GM19351 (cell line): ENCODE data around the gene CLEC2L.

Source experiments
- ATAC-seq: cut with Tn5 transposase; IDR thresholded peaks from one replicate; pipeline ENCODE4 v1.9.1; 2021; ENCODE audit warnings: mild to moderate bottlenecking, moderate library complexity; ENCODE audit not compliant: unreplicated experiment

Gene CLEC2L

DNA sequence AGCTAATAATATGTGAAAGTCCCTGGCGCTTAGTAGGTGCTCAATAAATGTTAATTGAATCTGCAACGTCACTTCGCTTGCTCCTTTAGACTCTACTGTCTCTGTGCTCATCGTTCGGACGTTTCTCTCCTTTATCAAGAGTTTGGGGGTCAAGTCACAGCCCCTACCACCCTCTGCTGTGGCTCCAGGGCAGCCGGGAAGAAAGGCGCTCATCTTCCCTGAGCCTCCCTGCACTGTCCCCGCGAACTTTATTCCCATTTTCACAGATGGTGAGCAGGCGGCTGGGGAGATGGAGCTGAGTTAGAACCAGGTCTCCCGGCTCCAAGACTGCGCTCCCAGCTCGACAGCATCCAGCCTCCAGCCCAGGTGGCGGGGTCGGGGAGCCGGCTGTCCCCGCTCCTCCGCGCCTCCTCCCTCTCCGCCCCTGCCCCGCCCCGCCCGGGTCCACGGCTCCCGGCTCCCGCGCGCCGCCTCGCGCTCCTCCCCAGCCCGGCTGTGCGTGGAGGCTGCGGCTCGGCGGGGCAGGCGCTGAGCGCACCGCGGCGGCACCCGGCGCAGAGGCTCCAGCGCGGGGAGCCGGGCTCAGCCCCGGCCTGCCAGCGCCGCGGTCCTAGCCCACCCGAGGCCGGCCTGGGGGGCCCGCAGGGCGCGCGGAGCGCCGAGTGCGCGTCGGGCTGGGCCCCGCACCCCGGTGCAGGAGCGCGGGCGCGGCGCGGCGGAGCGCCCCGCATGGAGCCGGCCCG lies at the start of gene CLEC2L:
CLEC2L (plus strand) TSS at position 487 of the 743 bp plus-strand sequence; CDS start at position 730, 243 bp downstream.
- ATAC-seq: no peak

- ATAC-seq: no peak
Measured at GRCh38 chr7:139476139-139476538, 47.3 kb upstream of the CLEC2L start.

DNA sequence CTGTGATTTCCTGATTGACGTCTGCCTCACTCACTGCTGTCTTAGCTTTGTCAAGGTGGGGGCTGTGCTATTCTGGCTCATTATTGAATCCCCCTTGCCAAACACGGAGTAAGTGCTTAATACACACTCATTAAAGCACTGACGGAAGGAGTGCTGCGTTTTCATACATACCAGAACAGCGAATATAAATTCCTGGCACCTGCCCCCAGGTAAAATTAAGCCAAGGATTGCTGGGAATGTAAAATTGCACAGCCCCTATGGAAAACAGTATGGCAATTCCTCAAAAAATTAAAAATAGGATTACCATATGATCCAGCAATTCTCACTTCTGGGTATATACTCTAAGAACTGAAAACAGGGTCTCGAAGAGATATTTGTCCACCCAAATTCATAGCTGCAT lies 46.6 kb upstream of the CLEC2L start:
- no peak for ATAC-seq

- no peak for ATAC-seq
Measured at GRCh38 chr7:139479620-139480019, 43.9 kb upstream of the CLEC2L start.

- no peak for ATAC-seq
Measured at GRCh38 chr7:139481364-139481763, 42.1 kb upstream of the CLEC2L start.

GRCh38 chr7:139482122-139482521 lies 41.4 kb upstream of the CLEC2L start:
- ATAC-seq: no peak

- ATAC-seq: peak; percentile 35
Measured at GRCh38 chr7:139482662-139483466, 40.6 kb upstream of the CLEC2L start.

GRCh38 chr7:139487366-139488080 lies 36.0 kb upstream of the CLEC2L start:
- ATAC-seq: no peak

DNA sequence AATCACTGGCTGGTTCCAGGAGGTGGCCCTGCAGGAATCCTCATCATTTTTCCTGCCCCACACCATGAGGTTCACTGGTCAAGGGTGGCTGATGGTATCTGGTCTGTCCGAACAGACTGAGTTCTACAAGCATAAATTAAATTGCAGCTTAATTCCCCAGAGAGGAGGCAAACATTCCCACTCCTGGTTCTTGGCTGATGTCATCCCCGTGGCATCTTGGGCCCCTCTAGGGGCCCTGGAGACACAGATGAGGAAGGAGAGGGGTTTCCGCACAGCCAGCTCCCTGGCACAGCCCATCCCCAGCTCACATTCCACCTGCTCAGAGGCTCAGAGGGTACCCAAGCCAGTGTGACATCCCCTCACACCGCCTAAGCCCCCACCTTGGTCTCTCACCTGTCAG lies 34.7 kb upstream of the CLEC2L start:
- ATAC-seq: no peak

DNA sequence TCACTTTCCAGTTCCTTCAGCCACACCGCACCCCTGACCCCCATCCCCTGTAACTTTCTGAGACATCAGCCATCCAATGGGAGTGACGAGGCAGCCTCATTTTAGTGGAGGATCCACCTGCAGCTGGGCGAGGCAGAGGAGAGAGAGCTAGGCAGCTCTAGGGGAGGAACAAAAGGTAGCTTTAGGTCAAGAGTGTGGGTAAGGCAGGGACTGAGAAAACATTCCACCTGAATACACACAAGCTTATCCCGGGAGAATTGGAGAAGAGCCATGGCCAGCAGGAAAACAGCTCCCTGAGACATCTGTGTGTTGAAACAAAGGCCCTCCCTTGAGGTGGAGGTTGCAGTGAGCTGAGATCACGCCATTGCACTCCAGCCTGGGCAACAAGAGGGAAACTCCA lies 33.4 kb upstream of the CLEC2L start:
- ATAC-seq: no peak

DNA sequence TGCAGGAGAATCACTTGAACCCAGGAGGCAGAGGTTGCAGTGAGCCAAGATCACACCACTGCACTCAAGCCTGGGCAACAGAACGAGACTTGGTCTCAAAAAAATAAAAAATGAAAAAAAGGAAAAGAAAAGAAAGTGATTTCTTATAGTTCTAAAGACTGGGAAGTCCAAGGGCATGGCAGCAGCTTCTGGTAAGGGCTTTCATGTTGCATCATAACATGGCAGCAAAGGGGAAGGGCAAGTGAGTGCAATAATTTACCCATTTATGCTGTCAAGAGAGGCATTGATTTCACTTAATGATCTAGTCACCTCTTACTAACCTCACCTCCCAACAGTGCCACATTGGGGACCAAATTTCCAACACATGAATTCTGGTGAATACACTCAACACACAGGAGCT lies 31.2 kb upstream of the CLEC2L start:
- no peak for ATAC-seq

DNA sequence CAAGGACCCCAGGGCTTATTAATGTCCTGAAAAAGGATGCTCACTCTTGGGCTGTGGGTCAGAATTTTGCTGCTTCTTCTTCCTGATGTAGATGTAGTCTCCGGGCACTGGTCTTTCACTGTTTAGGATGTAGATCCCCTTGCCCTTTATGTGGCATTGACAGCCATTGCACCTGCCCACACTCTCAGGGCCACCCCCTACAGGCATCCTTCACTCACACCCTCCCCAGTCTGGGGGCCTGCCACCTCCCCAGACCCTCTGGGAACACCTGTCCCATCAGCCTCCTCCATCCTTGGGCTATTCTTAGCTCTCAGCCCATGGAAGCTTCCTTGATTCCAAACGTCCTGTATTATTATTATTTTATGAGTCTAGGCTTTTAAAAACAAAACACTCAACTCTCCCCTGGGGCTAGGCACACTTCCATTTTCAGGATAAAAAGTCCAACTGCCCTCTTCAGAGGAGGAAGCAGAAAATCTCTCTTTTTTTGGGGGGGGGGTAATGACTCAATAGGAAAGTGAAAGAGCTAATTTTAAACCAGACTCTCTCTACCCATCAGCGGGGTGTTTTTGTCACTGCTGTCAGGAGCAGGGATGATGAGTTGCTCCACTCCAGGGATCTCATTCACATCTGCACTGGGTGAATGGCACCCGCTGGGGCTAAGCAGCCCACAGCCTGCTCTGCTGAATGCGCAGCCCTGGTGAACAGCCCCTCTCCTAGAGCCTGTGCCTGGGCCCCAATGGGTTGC lies 28.5 kb upstream of the CLEC2L start:
- ATAC-seq: peak; percentile 62

- no peak for ATAC-seq
Measured at GRCh38 chr7:139495580-139496125, 27.8 kb upstream of the CLEC2L start.

DNA sequence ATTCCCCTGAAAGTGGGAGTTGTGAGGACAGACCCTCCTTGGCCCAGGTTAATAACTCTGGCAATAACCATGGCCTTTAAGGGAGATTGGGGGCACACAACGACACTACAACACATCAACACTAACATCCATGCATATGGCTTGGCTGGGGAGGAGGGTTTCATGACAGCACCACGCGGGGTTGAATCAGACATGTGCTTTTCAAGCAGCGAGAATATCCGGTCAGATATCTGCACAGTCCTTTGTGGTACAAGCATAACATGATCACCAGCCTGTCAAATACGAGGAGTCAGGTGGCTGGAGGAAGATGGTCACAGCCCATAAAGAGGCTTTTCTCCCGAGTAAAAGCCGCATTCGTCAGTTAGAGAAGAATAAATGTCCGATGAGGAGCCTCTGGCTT lies 27.0 kb upstream of the CLEC2L start:
- no peak for ATAC-seq

DNA sequence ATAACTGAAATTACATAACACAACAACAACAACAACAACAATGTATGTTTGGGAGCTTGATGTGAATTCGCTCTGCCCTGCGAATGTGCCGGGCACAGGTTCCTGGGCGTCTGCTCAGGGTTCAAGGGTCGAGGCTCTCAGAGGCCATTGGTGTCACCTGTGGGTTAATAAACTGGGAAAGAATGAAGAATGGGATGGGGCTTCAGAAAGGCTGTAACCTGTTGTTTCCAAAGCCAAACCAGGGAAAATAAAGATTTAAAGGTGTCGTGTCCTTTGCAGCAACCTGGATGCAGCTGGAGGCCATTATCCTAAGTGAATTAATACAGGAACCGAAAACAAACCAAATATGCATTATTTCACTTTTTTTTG lies 22.7 kb upstream of the CLEC2L start:
- no peak for ATAC-seq

DNA sequence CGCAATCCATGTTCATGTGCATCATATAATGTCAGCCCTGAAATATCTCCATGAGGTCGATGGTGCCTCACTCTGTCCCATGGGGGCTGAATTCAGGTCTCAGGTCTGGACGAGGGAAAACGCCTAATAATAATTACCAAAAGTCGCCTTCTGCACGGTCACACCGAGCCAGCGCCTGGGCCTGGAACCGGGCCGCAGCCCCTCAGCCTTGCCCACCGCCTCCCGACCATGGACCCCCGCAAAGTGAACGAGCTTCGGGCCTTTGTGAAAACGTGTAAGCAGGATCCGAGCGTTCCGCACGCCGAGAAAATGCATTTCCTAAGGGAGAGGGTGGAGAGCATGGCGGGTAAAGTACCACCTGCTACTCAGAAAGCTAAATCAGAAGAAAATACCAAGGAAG lies 21.3 kb upstream of the CLEC2L start:
- ATAC-seq: no peak

DNA sequence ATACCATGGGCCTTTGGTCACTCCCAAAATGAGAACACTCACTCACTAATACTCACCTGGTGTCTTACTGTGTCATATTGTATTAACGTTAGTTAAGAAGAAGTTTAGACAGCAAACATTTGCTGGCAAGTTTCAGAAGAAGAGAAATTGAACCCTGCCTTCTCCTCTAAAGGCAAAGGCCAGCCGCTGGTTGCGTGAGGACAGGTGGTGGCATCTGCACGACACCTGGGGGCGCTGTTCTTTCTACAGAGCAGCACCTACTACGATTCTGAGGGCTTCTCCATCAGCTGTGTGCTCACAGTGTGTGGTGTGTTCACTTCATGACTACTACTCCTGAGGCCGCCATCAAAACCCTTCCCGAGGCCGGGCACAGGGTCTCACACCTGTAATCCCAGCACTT lies 17.9 kb upstream of the CLEC2L start:
- ATAC-seq: no peak

GRCh38 chr7:139509535-139509934 lies 13.9 kb upstream of the CLEC2L start:
- ATAC-seq: no peak

GRCh38 chr7:139511315-139511714 lies 12.2 kb upstream of the CLEC2L start:
- no peak for ATAC-seq

DNA sequence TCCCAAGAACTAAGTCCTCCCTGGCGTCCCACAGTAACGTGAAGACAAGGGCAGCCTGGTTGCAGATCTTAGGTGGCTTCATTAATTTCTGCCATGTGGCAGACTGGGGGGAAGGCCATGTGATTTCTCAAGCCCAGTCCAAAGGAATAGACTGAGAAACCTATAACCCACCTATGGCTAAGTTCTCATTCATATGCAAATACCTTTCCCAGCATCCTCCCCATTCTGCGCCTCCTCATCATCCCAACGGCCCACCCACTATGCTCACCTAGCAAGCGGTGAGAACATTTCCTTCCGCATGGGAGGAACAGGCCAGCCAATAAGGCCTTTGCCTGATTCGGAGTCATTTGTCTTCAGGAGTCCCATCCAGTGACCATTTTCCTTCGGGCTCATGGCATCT lies 8.2 kb upstream of the CLEC2L start:
- no peak for ATAC-seq

GRCh38 chr7:139521439-139521838 lies 2.0 kb upstream of the CLEC2L start:
- ATAC-seq: no peak
